Keratinocyte (primary cell): Measurements from ENCODE around the gene EPHX1. TPM values are rescaled to one million over a fixed set of nuclear protein-coding genes. Genes with fewer than 3 reads are reported as not detected.

Source experiments
- DNase-seq: peaks from one replicate; pipeline ENCODE4 v3.0.0-alpha.2; 2011; ENCODE audit warnings: low read depth, missing footprints, low spot score
- FAIRE-seq: peaks from 2 replicates; lab custom pipeline; 2011; peaks lifted over from hg19 to GRCh38; lab: Jason Lieb, UNC
- H2AFZ ChIP-seq: 2 replicates; pipeline ENCODE4 v1.6.0; 2012; ENCODE audit warnings: low read length, control low read depth, inconsistent platforms; ENCODE audit not compliant: control insufficient read depth
- H3K27ac ChIP-seq: 2 replicates; pipeline ENCODE4 v1.5.1; 2011; ENCODE audit warnings: low read length; ENCODE audit not compliant: control insufficient read depth, insufficient read depth
- H3K27me3 ChIP-seq: 3 replicates; pipeline ENCODE4 v1.6.0; 2011; ENCODE audit warnings: low read length; ENCODE audit not compliant: control insufficient read depth, insufficient read depth; ENCODE audit errors: extremely low read depth
- H3K36me3 ChIP-seq, 2 experiments: 2 replicates in 1 of 2; 3 replicates in 1 of 2; pipeline ENCODE4 v1.5.1; 2011; ENCODE audit warnings: low read length in 2 of 2, mild to moderate bottlenecking in 1 of 2; ENCODE audit not compliant: control insufficient read depth in 2 of 2, insufficient read depth in 2 of 2; ENCODE audit errors: extremely low read depth in 1 of 2
- H3K4me1 ChIP-seq: 3 replicates; pipeline ENCODE4 v1.5.1; 2011; ENCODE audit warnings: low read length; ENCODE audit not compliant: control insufficient read depth, insufficient read depth; ENCODE audit errors: extremely low read depth
- H3K4me2 ChIP-seq: 3 replicates; pipeline ENCODE4 v1.6.0; 2011; ENCODE audit warnings: low read depth, low read length; ENCODE audit not compliant: control insufficient read depth, insufficient read depth; ENCODE audit errors: extremely low read depth
- H3K4me3 ChIP-seq, 3 experiments: fragments of 200-600 bp in 1 of 3; sonication (generic) in 1 of 3; 2 replicates in 2 of 3; 3 replicates in 1 of 3; pipeline ENCODE4 v1.5.1; 2011 to 2016; ENCODE audit warnings: low read length in 3 of 3, mild to moderate bottlenecking in 3 of 3, control low read depth in 2 of 3, inconsistent platforms in 1 of 3, low read depth in 1 of 3, mixed read lengths in 1 of 3, mixed run types in 1 of 3, moderate library complexity in 1 of 3; ENCODE audit not compliant: control insufficient read depth in 2 of 3, insufficient read depth in 2 of 3; ENCODE audit errors: extremely low read depth in 1 of 3
- H3K79me2 ChIP-seq: 2 replicates; pipeline ENCODE4 v1.6.0; 2012; ENCODE audit warnings: low read length; ENCODE audit not compliant: control insufficient read depth, insufficient read depth
- H3K9ac ChIP-seq: 3 replicates; pipeline ENCODE4 v1.6.0; 2011; ENCODE audit warnings: low read length; ENCODE audit not compliant: control insufficient read depth, insufficient read depth; ENCODE audit errors: extremely low read depth
- H3K9me1 ChIP-seq: 3 replicates; pipeline ENCODE4 v1.6.0; 2011; ENCODE audit warnings: low read length; ENCODE audit not compliant: control insufficient read depth, insufficient read depth; ENCODE audit errors: extremely low read depth
- H3K9me3 ChIP-seq: 2 replicates; pipeline ENCODE4 v1.5.1; 2012; ENCODE audit warnings: low read depth, low read length; ENCODE audit not compliant: control insufficient read depth
- H4K20me1 ChIP-seq: 3 replicates; pipeline ENCODE4 v1.6.0; 2011; ENCODE audit warnings: low read length; ENCODE audit not compliant: control insufficient read depth, insufficient read depth; ENCODE audit errors: extremely low read depth
- CTCF ChIP-seq, 3 experiments: IDR thresholded peaks in 1 of 3; conservative IDR thresholded peaks in 1 of 3; optimal IDR thresholded peaks in 1 of 3; 2 replicates in 2 of 3; 3 replicates in 1 of 3; pipeline versions ENCODE3 to v1.5.1; 2011; ENCODE audit warnings: low read length in 3 of 3, mild to moderate bottlenecking in 3 of 3, moderate library complexity in 2 of 3, control low read depth in 1 of 3, inconsistent platforms in 1 of 3; ENCODE audit not compliant: insufficient read depth in 2 of 3; ENCODE audit errors: extremely low read depth in 1 of 3
- EZH2 ChIP-seq: IDR thresholded peaks from one replicate; pipeline ENCODE4 v1.6.1; 2012; ENCODE audit warnings: inconsistent platforms, mild to moderate bottlenecking, low read length, moderate library complexity
- dilution Hi-C: fragments of 300-500 bp; cut with MboI; formaldehyde crosslinking; loops from one replicate; pipeline ENCODE4 v1.7.0; 2020; ENCODE audit warnings: low sequenced_read_pairs; ENCODE audit not compliant: extremely low pct_ligation_motif_present
- polyA plus RNA-seq, 5 experiments: library from polyadenylated mRNA; depleted of rRNA in 3 of 5; stranded (reverse) in 3 of 5; stranded (forward) in 1 of 5; unstranded in 1 of 5; fragments of >200 nt; gene quantifications; 1 replicate in 1 of 5; 2 replicates in 3 of 5; 3 replicates in 1 of 5; pipeline versions ENCODE4 v1.2.1 to v1.2.3, GENCODE V29; 2011 to 2012; ENCODE audit warnings: missing spikeins in 2 of 5, low read depth in 1 of 5, low replicate concordance in 1 of 5

The EPHX1 gene
- polyA plus RNA-seq, 1 donor (not counting 4 experiments of a cell fraction or from before 2014, with no cell fraction given), result 6.4 TPM

GRCh38 chr1:225883616-225884265 is 73.8 kb downstream of the EPHX1 start:
- no peaks in the 10 kb centered on the region for H3K9me1 ChIP-seq

DNA sequence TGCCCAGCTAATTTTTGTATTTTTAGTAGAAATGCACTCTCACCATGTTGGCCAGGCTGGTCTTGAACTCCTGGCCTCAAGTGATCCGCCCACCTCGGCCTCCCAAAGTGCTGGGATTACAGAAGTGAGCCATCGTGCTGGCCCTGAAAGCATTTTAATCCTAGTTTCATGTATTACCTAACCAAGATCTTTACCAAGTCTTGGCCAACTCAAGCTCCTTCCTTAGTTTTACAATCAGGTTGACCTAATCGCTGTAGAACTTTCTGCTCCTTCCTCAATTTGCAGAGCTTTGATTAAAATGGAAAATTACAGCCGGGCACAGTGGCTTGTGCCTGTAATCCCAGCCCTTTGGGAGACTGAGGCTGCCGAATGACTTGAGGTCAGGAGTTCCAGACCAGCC is 75.4 kb downstream of the EPHX1 start:
- no peak for TF ChIP-seq CTCF (optimal IDR thresholded peaks at IDR 0.05 in 1 of 3, IDR thresholded peaks at IDR 0.05 in 1 of 3, conservative IDR thresholded peaks at IDR 0.05 in 1 of 3; ENCODE audit: extremely low read depth in 1 of 3, insufficient read depth in 2 of 3, low read length in 3 of 3)
- no peak for TF ChIP-seq EZH2
- Histone ChIP-seq H3K9me3 (no peaks in the 10 kb centered on the region), H3K36me3 (no peaks in the 10 kb centered on the region), H3K9me1 (no peaks in the 10 kb centered on the region), H3K4me1 (peaks cover 16% of the 10 kb centered on the region), H2AFZ (no peak overlapping the region), H3K4me2 (no peak overlapping the region), H4K20me1 (peaks cover 4% of the 10 kb centered on the region), H3K79me2 (peaks cover 4% of the 10 kb centered on the region), H3K27me3 (no peaks in the 10 kb centered on the region), H3K27ac (no peak overlapping the region), H3K9ac (no peak overlapping the region), H3K4me3 (no peak overlapping the region)
- dilution Hi-C loops, result no loop called here
- DNase-seq, result no peak
- FAIRE-seq, result no peak

More at GRCh38 chr1:225883616-225884265, 73.8 kb downstream of the EPHX1 start:
- no peak overlapping the region for H3K4me3 ChIP-seq
- no peak overlapping the region for H3K27ac ChIP-seq
- peaks cover 18% of the 10 kb centered on the region for H3K4me1 ChIP-seq
- H3K79me2 ChIP-seq, result peaks cover 7% of the 10 kb centered on the region
- no peak for TF ChIP-seq EZH2
- TF ChIP-seq CTCF (optimal IDR thresholded peaks at IDR 0.05 in 1 of 3, IDR thresholded peaks at IDR 0.05 in 1 of 3, conservative IDR thresholded peaks at IDR 0.05 in 1 of 3; ENCODE audit: extremely low read depth in 1 of 3, insufficient read depth in 2 of 3, low read length in 3 of 3), result peak in 1 of 3 experiments; percentile 13
- no peaks in the 10 kb centered on the region for H3K27me3 ChIP-seq
- no peak for DNase-seq
- H3K4me2 ChIP-seq, result no peak overlapping the region
- no peak overlapping the region for H2AFZ ChIP-seq
- no peak overlapping the region for H3K9ac ChIP-seq
- H4K20me1 ChIP-seq, result peaks cover 8% of the 10 kb centered on the region
- FAIRE-seq, result no peak
- no peaks in the 10 kb centered on the region for H3K9me3 ChIP-seq
- dilution Hi-C loops, result no loop called here
- no peaks in the 10 kb centered on the region for H3K36me3 ChIP-seq
